Measurements from ENCODE around the gene NFASC.
A peak's percentile ranks its signal among the peaks of the same experiment; 100 is the strongest.

The NFASC gene

DNA sequence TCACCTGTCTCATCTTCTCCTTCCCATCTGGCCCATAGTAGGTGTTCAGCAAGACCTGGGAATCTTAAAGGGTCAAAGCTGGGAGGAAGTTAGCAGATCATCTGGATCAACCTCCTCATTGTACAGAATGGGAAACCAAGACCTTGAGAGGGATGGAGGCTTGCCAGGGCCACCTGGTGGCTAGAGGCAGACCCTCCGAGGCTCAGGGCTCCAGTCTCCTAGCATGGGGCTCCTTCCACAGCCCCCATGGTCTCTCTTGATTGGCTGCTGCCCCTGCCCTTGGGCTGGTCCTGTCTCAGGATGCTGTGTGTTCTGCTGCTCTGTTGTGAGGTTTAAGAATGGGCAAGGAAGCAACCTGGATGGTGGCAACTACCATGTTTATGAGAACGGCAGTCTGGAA lies 103.7 kb downstream of the NFASC start:
- Histone ChIP-seq H3K36me3 (replicated peaks) (no peaks in the 10 kb centered on the region), H3K27ac (no peak overlapping the region)
- in situ Hi-C loops (cut with HindIII; ENCODE audit: low pct_ligation_motif_present, low sequenced_read_pairs), result no loop called here

GRCh38 chr1:204975021-204975420 lies 104.4 kb downstream of the NFASC start:
- Histone ChIP-seq H3K27me3 (replicated peaks) (no peaks in the 10 kb centered on the region), H3K27ac (no peak overlapping the region)

More for the DNA sequence above, 103.7 kb downstream of the NFASC start:
- H3K27me3 ChIP-seq (replicated peaks), result no peaks in the 10 kb centered on the region
- H3K4me3 ChIP-seq (ENCODE audit: low read depth, low read length), result no peak overlapping the region
- DNase-seq, result no peak
- no peak for TF ChIP-seq CTCF (IDR thresholded peaks at IDR 0.05; ENCODE audit: low read depth, low read length, missing control alignments)

DNA sequence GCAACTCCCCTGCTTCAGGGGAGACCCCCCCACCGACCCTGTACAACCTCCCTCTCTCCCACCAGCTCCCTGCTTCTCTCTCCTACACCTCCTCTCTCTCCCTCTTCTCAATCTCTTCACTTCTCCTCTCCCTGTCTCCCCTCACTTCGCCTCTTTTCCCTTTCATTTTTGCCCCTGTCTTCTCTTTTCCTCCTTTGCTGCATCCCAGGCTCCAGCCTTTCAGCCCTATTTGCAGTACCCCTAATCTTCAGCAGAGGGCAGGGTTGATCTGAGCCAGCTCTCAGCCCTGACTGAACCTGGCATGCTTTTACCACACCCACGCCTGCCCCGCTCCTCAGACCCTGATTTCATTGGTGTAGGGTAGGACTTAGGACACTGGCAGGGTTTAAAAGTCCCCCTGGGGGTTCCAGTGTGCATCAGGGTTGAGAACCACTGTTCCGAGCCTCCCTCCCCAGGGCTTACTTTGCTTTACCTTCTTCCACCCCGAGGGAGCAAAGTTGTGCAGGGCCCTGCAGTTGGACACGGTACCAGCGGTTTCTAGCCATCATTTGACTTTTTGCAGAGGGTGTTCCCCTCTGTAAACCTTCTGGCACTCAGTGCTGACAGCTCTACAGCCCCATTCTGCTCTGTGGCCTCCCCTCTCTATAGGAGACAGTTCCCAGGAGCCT lies 105.0 kb downstream of the NFASC start:
- Histone ChIP-seq H3K4me3 (ENCODE audit: low read depth, low read length) (no peak overlapping the region), H3K27ac (no peak overlapping the region), H3K36me3 (replicated peaks) (no peaks in the 10 kb centered on the region), H3K27me3 (replicated peaks) (no peaks in the 10 kb centered on the region)
- TF ChIP-seq CTCF (IDR thresholded peaks at IDR 0.05; ENCODE audit: low read depth, low read length, missing control alignments), result peak; percentile 89
- in situ Hi-C loops (cut with HindIII; ENCODE audit: low pct_ligation_motif_present, low sequenced_read_pairs), result no loop called here
- DNase-seq, result peak; percentile 42

More at GRCh38 chr1:204975021-204975420, 104.4 kb downstream of the NFASC start:
- no peak for TF ChIP-seq CTCF (IDR thresholded peaks at IDR 0.05; ENCODE audit: low read depth, low read length, missing control alignments)
- Histone ChIP-seq H3K36me3 (replicated peaks) (no peaks in the 10 kb centered on the region), H3K4me3 (ENCODE audit: low read depth, low read length) (no peak overlapping the region)
- in situ Hi-C loops (cut with HindIII; ENCODE audit: low pct_ligation_motif_present, low sequenced_read_pairs), result no loop called here
- no peak for DNase-seq

DNA sequence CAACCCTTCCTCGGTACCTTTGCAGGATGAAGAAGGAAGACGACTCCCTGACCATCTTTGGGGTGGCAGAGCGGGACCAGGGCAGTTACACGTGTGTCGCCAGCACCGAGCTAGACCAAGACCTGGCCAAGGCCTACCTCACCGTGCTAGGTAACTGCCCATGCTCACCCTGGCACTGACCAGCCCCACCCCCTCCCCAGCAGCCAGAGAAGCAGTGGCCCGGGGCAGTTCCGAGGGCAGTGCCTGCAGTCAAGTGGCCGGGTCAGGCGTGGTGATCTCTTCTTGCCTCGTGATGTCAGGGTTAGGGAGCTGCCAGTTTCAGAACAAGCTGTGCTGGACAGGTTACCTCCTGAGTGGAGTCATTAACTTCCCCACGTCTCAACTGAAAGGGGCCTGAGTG lies 106.0 kb downstream of the NFASC start:
- Histone ChIP-seq H3K4me3 (ENCODE audit: low read depth, low read length) (no peak overlapping the region), H3K27me3 (replicated peaks) (peaks cover 8% of the 10 kb centered on the region), H3K36me3 (replicated peaks) (no peaks in the 10 kb centered on the region), H3K27ac (no peak overlapping the region)
- no peak for TF ChIP-seq CTCF (IDR thresholded peaks at IDR 0.05; ENCODE audit: low read depth, low read length, missing control alignments)
- in situ Hi-C loops (cut with HindIII; ENCODE audit: low pct_ligation_motif_present, low sequenced_read_pairs), result no loop called here
- DNase-seq, result no peak

DNA sequence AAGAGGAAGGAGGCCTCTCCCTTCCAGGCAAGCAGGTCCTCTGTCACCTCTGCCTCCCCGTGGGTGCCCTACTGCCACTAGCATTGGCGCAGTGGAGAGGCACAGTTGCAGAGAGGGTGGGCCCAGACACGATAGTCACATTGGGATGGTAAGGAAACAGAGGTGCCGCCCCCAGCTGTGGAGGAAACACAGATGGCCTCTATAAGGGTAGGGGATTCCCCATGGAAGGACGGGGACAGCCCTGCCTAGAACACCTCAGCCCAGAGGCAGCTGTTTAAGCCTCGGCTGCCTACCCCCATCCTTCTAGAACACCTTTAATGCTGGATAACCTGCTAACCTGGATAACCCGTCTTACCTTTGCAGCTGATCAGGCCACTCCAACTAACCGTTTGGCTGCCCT lies 106.7 kb downstream of the NFASC start:
- DNase-seq, result no peak
- no peaks in the 10 kb centered on the region for H3K36me3 ChIP-seq (replicated peaks)
- no peak overlapping the region for H3K4me3 ChIP-seq (ENCODE audit: low read depth, low read length)
- no peak overlapping the region for H3K27ac ChIP-seq
- in situ Hi-C loops (cut with HindIII; ENCODE audit: low pct_ligation_motif_present, low sequenced_read_pairs), result no loop called here
- H3K27me3 ChIP-seq (replicated peaks), result peaks cover 15% of the 10 kb centered on the region
- TF ChIP-seq CTCF (IDR thresholded peaks at IDR 0.05; ENCODE audit: low read depth, low read length, missing control alignments), result no peak

GRCh38 chr1:204978782-204979181 lies 108.1 kb downstream of the NFASC start:
- no peak overlapping the region for H3K4me3 ChIP-seq (ENCODE audit: low read depth, low read length)
- no peak for TF ChIP-seq CTCF (IDR thresholded peaks at IDR 0.05; ENCODE audit: low read depth, low read length, missing control alignments)
- H3K27ac ChIP-seq, result no peak overlapping the region
- in situ Hi-C loops (cut with HindIII; ENCODE audit: low pct_ligation_motif_present, low sequenced_read_pairs), result no loop called here
- no peaks in the 10 kb centered on the region for H3K36me3 ChIP-seq (replicated peaks)
- H3K27me3 ChIP-seq (replicated peaks), result peaks cover 19% of the 10 kb centered on the region
- DNase-seq, result no peak

All from brain microvascular endothelial cell (primary cell).